GM06990 (cell line): Measurements from ENCODE around the gene EMSY.

Source experiments
- DNase-seq: peaks from one replicate; pipeline ENCODE4 v3.0.0-alpha.2; 2011; ENCODE audit not compliant: insufficient read length; ENCODE audit errors: extremely low read depth
- H3K27me3 ChIP-seq: replicated peaks from 2 replicates; pipeline ENCODE4 v1.6.0; 2011; ENCODE audit warnings: low read length; ENCODE audit not compliant: control insufficient read depth, insufficient read depth
- H3K36me3 ChIP-seq: 2 replicates; pipeline ENCODE4 v1.5.1; 2011; ENCODE audit warnings: low read length; ENCODE audit not compliant: control insufficient read depth, insufficient read depth
- H3K4me3 ChIP-seq: replicated peaks from 2 replicates; pipeline ENCODE4 v1.5.1; 2011; ENCODE audit warnings: low read depth, mild to moderate bottlenecking, control low read depth, low read length
- CTCF ChIP-seq: IDR thresholded peaks from 2 replicates; pipeline ENCODE4 v1.5.1; 2011; ENCODE audit warnings: low read length, control low read depth, mild to moderate bottlenecking, inconsistent platforms; ENCODE audit not compliant: insufficient read depth, poor library complexity, severe bottlenecking

Gene EMSY

GRCh38 chr11:76574406-76574805, 129.6 kb downstream of the EMSY start:
- Histone ChIP-seq H3K36me3 (no peaks in the 10 kb centered on the region), H3K4me3 (no peak overlapping the region), H3K27me3 (no peaks in the 10 kb centered on the region; the same call in 1 of the 2 replicates)
- DNase-seq = no peak
- no peak for TF ChIP-seq CTCF

- no peak for DNase-seq
- H3K36me3 ChIP-seq = no peaks in the 10 kb centered on the region
- no peak for TF ChIP-seq CTCF
- no peak overlapping the region for H3K4me3 ChIP-seq
- no peaks in the 10 kb centered on the region; the same call in none of the 2 replicates for H3K27me3 ChIP-seq
Observed at GRCh38 chr11:76574879-76575278, 130.1 kb downstream of the EMSY start.

- no peak for DNase-seq
- Histone ChIP-seq H3K4me3 (no peak overlapping the region), H3K27me3 (no peaks in the 10 kb centered on the region; the same call in none of the 2 replicates), H3K36me3 (no peaks in the 10 kb centered on the region)
- no peak for TF ChIP-seq CTCF
Observed at GRCh38 chr11:76577226-76577920, 132.6 kb downstream of the EMSY start.

- no peaks in the 10 kb centered on the region; the same call in none of the 2 replicates for H3K27me3 ChIP-seq
Observed at GRCh38 chr11:76577921-76578653, 133.3 kb downstream of the EMSY start.

GRCh38 chr11:76578654-76579055, 133.8 kb downstream of the EMSY start:
- Histone ChIP-seq H3K27me3 (no peaks in the 10 kb centered on the region; the same call in none of the 2 replicates), H3K36me3 (no peaks in the 10 kb centered on the region), H3K4me3 (no peak overlapping the region)
- DNase-seq = no peak
- no peak for TF ChIP-seq CTCF

More at GRCh38 chr11:76577921-76578653, 133.3 kb downstream of the EMSY start:
- TF ChIP-seq CTCF = no peak
- H3K4me3 ChIP-seq = no peak overlapping the region
- DNase-seq = no peak
- H3K36me3 ChIP-seq = no peaks in the 10 kb centered on the region
